Endodermal cell (in vitro differentiated cells): ENCODE results near the gene DNAH9. TPM values are rescaled to one million over a fixed set of nuclear protein-coding genes. Genes with fewer than 3 reads are reported as not detected.

Experiments used
- DNase-seq: peaks from one replicate; pipeline ENCODE4 v3.0.0-alpha.2; 2017
- H3K27ac ChIP-seq: 2 replicates; pipeline ENCODE4 v1.5.1; 2013; ENCODE audit warnings: mild to moderate bottlenecking, low read depth, low read length, moderate library complexity
- H3K27me3 ChIP-seq: 2 replicates; pipeline ENCODE4 v1.6.1; 2013; ENCODE audit warnings: mild to moderate bottlenecking, low read length, moderate library complexity; ENCODE audit not compliant: insufficient read depth, control insufficient read depth, poor library complexity, severe bottlenecking
- H3K36me3 ChIP-seq: 2 replicates; pipeline ENCODE4 v1.7.0; 2013; ENCODE audit warnings: mild to moderate bottlenecking, low read length, moderate library complexity; ENCODE audit not compliant: control insufficient read depth, insufficient read depth
- H3K4me1 ChIP-seq: one replicate; pipeline ENCODE4 v1.7.0; 2013; ENCODE audit warnings: low read length; ENCODE audit not compliant: control insufficient read depth, insufficient read depth
- H3K4me3 ChIP-seq: 2 replicates; pipeline ENCODE4 v1.5.1; 2013; ENCODE audit warnings: mild to moderate bottlenecking, low read length, moderate library complexity
- H3K9ac ChIP-seq: 2 replicates; pipeline ENCODE4 v1.6.1; 2013; ENCODE audit warnings: mild to moderate bottlenecking, low read length, moderate library complexity; ENCODE audit not compliant: poor library complexity, severe bottlenecking; ENCODE audit errors: extremely low read depth
- H3K9me3 ChIP-seq: 2 replicates; pipeline ENCODE4 v1.6.1; 2013; ENCODE audit warnings: mild to moderate bottlenecking, low read length, moderate library complexity; ENCODE audit not compliant: control insufficient read depth
- H3K27ac Mint-ChIP-seq: 2 replicates; pipeline ENCODE4 v1.8.0; 2020; ENCODE audit warnings: mixed read lengths
- H3K27me3 Mint-ChIP-seq: 2 replicates; pipeline ENCODE4 v1.8.0; 2021; ENCODE audit warnings: mild to moderate bottlenecking, mixed read lengths; ENCODE audit not compliant: insufficient read depth
- H3K36me3 Mint-ChIP-seq: 2 replicates; pipeline ENCODE4 v1.8.0; 2020; ENCODE audit warnings: low read depth, mixed read lengths
- H3K4me1 Mint-ChIP-seq: 2 replicates; pipeline ENCODE4 v1.8.0; 2020; ENCODE audit warnings: mixed read lengths
- H3K4me3 Mint-ChIP-seq: 2 replicates; pipeline ENCODE4 v1.8.0; 2020; ENCODE audit warnings: mild to moderate bottlenecking, moderate library complexity, mixed read lengths
- H3K9me3 Mint-ChIP-seq: 2 replicates; pipeline ENCODE4 v1.8.0; 2020; ENCODE audit warnings: mild to moderate bottlenecking, mixed read lengths
- WGBS, 2 experiments: methylation state at CpG; one replicate each; pipeline versions ENCODE4 v1.1.5 to v1.1.7; 2013; ENCODE audit warnings: missing lambda C conversion rate in 2 of 2, mixed read lengths in 1 of 2; ENCODE audit not compliant: insufficient coverage in 1 of 2, insufficient read length in 1 of 2; 5-methylcytosine and 5-hydroxymethylcytosine counted together
- total RNA-seq, 2 donors: library from RNA; stranded (reverse); fragmentation: NEBNext Ultra II Directional in 1 of 2; extraction: Animal tissue kit (Norgen Biotek cat#: 25700) in 1 of 2; gene quantifications; 2 replicates in 1 of 2; 3 replicates in 1 of 2; pipeline ENCODE4 v1.2.1, GENCODE V29; 2021
- TF ChIP-seq, protein P1 (sequence below): fragments of 200-600 bp; sonication (generic); conservative IDR thresholded peaks from 2 replicates; pipeline ENCODE4 v1.5.0; 2021; ENCODE audit warnings: antibody characterized with exemption, mild to moderate bottlenecking

DNAH9 gene
- total RNA-seq, 2 donors from 2014 or later, result 0.64 to 1.2 TPM

DNA sequence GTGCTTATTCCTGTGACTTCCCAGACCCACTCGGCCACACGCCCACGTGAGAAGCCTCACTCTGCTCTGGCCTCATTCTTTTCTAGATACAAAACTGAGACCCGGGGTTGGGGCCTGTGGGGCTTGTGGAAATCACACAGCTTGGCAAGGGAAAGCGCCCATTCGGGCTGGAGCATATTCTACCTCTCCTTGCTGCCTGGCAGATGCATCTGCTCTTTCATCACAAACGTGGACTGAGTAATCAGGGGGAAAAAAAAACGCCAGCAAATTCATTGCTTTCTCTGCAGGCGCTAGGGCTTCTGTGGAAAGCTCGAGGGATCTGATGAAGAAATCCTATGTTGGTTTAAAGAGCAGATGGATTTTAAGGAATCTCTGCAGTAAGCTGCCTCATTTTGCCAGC, 44.4 kb downstream of the DNAH9 start:
- Mint-ChIP-seq H3K36me3 (no peaks in the 10 kb centered on the region), H3K9me3 (no peaks in the 10 kb centered on the region), H3K4me3 (no peak overlapping the region), H3K4me1 (peaks cover 2% of the 10 kb centered on the region), H3K27ac (no peak overlapping the region), H3K27me3 (peaks cover 2% of the 10 kb centered on the region)
- no peaks in the 10 kb centered on the region for H3K4me1 ChIP-seq
- no peak overlapping the region for H3K9ac ChIP-seq
- DNase-seq, result no peak
- H3K36me3 ChIP-seq, result no peaks in the 10 kb centered on the region
- H3K9me3 ChIP-seq, result no peaks in the 10 kb centered on the region
- H3K4me3 ChIP-seq, result no peak overlapping the region
- WGBS, 2 experiments, result 87 to 99% methylated on average over 7 to 10 of the region's 10 CpGs
- TF ChIP-seq, protein P1, sequence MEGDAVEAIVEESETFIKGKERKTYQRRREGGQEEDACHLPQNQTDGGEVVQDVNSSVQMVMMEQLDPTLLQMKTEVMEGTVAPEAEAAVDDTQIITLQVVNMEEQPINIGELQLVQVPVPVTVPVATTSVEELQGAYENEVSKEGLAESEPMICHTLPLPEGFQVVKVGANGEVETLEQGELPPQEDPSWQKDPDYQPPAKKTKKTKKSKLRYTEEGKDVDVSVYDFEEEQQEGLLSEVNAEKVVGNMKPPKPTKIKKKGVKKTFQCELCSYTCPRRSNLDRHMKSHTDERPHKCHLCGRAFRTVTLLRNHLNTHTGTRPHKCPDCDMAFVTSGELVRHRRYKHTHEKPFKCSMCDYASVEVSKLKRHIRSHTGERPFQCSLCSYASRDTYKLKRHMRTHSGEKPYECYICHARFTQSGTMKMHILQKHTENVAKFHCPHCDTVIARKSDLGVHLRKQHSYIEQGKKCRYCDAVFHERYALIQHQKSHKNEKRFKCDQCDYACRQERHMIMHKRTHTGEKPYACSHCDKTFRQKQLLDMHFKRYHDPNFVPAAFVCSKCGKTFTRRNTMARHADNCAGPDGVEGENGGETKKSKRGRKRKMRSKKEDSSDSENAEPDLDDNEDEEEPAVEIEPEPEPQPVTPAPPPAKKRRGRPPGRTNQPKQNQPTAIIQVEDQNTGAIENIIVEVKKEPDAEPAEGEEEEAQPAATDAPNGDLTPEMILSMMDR, result no peak
- H3K27ac ChIP-seq, result no peak overlapping the region
- H3K27me3 ChIP-seq, result no peaks in the 10 kb centered on the region

DNA sequence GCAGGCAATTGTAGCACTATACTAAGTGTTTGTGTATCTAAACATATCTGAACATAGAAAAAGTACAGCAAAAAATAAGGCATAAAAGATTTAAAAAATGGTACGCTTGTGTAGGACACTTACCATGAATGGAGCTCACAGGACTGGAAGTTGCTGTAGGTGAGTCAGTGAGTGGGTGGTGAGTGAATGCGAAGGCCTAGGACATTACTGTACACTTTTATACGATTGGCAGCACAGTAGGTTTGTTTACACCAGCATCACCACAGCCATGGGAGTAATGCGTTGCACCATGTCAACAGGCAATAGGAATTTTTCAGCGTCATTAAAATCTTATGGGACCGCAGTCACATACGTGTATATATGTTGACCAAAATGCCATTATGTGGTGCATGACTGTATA, 45.6 kb downstream of the DNAH9 start:
- Histone ChIP-seq H3K27ac (no peak overlapping the region), H3K27me3 (no peaks in the 10 kb centered on the region), H3K4me1 (no peaks in the 10 kb centered on the region), H3K36me3 (no peaks in the 10 kb centered on the region), H3K9me3 (no peaks in the 10 kb centered on the region), H3K9ac (no peak overlapping the region), H3K4me3 (no peak overlapping the region)
- no peaks in the 10 kb centered on the region for H3K36me3 Mint-ChIP-seq
- no peak for DNase-seq
- TF ChIP-seq, protein P1, result no peak
- 95 to 96% methylated on average over 4 to 7 of the region's 7 CpGs for WGBS, 2 experiments
- H3K27ac Mint-ChIP-seq, result no peak overlapping the region
- H3K27me3 Mint-ChIP-seq, result peaks cover 2% of the 10 kb centered on the region
- no peaks in the 10 kb centered on the region for H3K9me3 Mint-ChIP-seq
- H3K4me1 Mint-ChIP-seq, result peaks cover 2% of the 10 kb centered on the region
- no peak overlapping the region for H3K4me3 Mint-ChIP-seq

DNA sequence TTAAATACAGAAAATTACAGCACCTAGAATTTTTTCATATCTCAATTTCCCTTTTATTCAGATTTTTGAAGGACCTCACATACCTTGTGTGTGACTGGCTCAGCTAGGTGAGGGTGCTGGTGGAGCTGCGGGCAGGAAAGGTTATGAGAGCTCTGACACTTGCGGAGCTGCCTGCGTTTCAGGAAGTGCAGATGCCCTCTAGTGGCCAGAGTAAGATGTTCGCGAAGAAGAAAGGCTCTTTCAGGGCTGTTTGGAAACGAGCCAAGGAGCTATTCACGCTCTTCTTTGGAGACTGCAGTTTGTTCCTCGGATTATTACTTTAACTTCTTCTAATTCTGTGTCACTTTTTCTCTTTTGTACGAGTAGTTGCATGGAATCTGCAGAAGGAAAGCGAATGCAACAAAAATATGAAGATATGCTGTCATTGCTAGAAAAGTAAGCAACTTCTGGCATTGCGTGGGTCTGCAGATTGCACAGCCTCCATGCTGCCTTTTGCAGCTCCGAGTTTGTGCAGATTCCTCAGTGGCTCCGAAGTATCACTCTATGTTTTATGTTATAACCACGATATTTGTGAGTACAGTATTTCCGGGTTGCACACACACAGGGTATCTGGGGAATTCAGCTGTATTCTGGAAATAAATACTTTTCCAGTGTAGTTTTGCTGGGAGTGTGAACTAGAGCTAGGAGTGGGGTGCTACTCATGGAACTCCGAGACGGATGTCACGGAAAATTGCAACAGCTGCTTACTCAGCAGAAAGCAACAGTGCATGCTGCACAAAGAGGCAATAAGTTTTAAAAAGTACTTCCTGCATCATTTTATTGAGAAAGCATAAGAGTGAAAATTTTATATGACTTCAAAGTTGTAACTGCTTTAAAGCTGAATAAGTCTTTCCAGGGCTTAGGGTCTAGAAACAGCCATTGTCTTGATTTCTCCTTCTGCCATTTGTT, 46.3 kb downstream of the DNAH9 start:
- TF ChIP-seq, protein P1, result peak; percentile 91
- Histone ChIP-seq H3K4me1 (no peaks in the 10 kb centered on the region), H3K27ac (no peak overlapping the region), H3K27me3 (no peaks in the 10 kb centered on the region), H3K4me3 (no peak overlapping the region), H3K36me3 (no peaks in the 10 kb centered on the region), H3K9ac (no peak overlapping the region), H3K9me3 (no peaks in the 10 kb centered on the region)
- peak; percentile 88 for DNase-seq
- Mint-ChIP-seq H3K36me3 (no peaks in the 10 kb centered on the region), H3K27ac (no peak overlapping the region), H3K4me1 (peaks cover 2% of the 10 kb centered on the region), H3K9me3 (no peaks in the 10 kb centered on the region), H3K27me3 (peaks cover 2% of the 10 kb centered on the region), H3K4me3 (no peak overlapping the region)
- WGBS, 2 experiments, result 47 to 49% methylated on average over 16 to 18 of the region's 18 CpGs
